GOT3 (cell line): Measurements from ENCODE around the gene VCL.
"Not testable (repeated sequence)": the region's sequence is repeated elsewhere in the genome, so short reads cannot be mapped to it uniquely, and the experiment has no call there.

Source experiments
- DNase-seq: peaks from one replicate; lab custom pipeline; 2025; ENCODE audit warnings: mixed read lengths; lab: John Stamatoyannopoulos, UW

VCL gene

DNA sequence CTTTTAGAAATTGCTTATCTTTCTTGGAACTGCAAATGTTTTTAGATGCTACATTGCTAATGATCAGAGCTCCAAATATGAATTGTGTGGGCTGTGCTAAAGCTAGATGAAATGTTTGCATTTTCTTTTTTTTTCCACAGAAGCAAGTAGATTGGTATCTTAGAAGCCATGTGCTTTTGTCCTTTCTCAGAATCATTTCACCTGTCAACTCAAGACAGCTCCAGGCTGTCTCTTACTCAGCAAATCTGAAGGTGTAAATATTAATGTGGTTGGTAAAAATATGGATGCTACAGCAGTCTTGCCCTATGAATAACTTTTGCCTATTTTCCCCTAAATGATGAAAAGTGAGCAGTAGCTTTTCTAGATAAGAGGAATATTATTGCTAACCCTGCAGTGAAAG, 111.5 kb downstream of the VCL start:
- DNase-seq: no peak

DNA sequence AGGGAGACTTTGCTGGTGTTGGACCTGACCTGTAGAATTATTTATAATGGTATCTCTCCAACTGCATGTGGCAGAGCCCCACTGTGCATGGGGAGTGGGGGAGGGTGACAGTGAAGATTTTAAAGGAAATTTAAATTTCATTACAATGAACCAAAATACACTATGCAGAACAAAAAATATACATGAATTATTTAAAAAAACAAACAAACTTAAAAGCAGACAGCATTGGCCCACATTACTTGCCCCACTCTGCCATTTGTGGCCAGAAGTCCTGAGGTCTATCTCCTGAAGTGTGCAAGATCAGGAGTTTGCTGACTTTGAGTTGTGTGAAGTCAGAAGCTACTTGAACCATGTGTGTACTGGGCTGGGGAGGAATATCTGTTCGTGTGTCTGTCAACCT, 112.2 kb downstream of the VCL start:
- DNase-seq: no peak

DNA sequence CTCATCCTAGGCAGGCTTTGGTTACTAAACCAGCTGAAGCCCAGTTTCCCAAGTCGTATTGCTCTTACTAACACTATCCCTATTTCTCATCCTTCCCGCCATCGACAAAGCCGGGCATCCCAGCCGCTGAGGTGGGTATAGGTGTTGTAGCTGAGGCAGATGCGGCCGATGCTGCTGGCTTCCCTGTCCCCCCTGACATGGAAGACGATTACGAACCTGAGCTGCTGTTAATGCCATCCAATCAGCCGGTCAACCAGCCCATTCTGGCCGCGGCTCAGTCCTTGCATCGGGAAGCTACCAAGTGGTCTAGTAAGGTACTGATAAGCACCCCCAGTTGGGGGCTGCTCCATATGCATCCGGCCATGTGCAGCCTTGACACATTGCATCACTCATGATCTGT, 113.9 kb downstream of the VCL start:
- no peak for DNase-seq

DNA sequence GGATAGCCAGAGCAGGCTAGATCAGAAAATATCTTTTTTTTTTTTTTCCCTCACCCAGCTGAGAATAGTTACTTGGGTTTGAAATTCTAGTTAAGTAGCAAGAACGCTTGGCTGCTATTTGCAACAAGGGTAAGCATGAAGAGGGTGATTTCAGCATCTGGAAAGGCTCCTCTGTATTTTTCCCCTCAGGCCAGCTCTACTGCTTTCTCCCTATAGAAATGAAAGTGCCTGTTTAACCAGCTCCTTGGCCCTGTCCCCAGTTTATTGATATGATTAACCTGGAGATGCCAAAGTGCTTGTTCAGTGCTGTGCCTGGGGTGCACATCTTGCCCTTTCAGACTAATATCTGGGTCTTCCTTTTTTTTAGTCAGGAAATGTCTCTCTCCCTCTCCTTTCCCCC, 115.6 kb downstream of the VCL start:
- DNase-seq: no peak

DNA sequence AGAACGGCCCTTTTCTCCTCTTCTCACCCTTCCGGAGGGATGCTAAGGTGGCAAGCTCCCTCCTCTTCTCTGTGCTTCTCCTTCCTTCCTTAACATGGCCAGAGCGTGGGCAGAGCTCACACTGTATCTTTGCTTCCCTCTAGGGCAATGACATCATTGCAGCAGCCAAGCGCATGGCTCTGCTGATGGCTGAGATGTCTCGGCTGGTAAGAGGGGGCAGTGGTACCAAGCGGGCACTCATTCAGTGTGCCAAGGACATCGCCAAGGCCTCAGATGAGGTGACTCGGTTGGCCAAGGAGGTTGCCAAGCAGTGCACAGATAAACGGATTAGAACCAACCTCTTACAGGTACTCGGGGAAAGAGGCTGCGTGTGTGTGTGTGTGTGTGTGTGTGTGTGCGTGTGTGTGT, 116.1 kb downstream of the VCL start:
- no peak for DNase-seq

DNA sequence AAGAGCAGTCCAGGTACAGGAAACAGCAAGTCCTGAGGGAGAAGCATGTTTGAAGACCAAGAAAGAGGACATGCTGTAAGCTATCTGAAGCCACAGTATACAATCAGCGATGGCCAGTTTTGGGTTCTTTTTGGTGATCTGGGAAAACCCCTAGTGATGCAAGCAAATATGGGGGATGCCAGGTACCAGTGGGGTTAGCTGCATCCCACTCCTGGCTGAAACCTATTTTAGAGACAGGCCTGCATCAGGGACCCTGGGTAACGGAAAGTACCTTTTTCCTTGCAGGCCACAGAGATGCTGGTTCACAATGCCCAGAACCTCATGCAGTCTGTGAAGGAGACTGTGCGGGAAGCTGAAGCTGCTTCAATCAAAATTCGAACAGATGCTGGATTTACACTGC, 119.8 kb downstream of the VCL start:
- DNase-seq: no peak

DNA sequence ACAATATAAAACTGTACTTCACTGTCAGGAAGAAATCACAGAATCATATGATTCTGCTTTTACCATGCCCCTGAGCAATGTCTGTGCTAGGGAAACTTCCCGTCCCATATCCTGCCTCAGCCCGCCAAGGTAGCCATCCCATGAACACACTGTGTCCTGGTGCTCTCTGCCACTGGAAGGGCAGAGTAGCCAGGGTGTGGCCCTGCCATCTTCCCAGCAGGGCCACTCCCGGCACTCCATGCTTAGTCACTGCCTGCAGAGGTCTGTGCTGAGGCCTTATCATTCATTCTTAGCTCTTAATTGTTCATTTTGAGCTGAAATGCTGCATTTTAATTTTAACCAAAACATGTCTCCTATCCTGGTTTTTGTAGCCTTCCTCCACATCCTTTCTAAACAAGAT, 120.9 kb downstream of the VCL start:
- no peak for DNase-seq

DNA sequence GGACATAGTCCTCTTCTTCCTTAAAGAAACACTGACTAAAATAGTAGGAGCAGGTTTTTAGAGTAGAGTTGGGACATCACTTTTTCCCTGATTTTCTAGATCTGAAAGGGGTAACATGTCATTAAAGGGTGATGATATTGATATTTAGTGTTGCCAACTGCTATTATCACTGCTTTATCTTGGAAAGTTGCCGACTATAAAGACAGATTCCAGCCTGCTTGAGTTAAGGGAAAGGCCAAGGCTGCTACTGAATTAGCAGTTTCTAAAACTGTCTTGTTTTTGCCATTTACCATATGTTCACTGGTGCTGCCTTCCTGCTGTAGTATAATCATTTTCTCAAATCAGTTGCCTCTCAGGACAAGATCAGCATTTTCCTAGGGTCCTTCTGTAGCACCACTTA, 123.0 kb downstream of the VCL start:
- DNase-seq: no peak

DNA sequence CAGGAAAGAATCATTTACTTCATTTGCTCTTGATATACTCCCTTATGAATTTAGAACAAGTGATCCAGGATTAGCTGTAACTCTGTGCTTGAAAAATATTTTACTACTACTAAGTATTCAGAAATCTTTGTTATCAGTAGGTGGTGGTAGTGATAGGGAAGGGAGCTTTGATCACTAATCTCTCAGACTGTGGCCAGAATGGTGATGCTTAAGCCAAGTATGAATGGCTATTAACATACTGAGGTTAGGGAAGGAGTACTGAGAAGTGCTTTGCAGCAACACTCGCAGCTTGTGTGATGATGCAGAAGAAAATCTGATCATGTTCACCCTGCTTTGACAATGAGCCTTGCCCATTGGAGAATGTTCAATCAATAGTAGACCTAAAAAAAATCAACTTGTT, 123.5 kb downstream of the VCL start:
- no peak for DNase-seq

DNA sequence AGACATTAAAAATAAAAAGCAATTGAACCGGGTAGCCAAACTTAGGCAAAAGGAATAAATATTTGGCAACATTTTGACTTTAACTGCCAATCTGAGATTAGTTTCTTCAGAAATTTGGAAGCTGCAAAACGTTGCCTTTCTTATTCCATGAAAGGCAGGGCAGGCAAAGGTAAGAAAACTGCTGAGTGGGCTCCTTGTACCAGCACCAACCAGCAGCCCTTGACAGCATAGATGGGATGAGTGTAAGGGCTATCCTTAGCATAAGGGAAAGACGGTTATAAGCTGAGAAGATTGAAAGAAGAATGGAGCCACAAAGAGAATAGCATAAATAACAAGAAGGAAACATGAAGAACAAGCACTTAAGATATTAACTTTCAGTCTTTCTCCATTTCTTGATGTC, 124.1 kb downstream of the VCL start:
- DNase-seq: no peak

DNA sequence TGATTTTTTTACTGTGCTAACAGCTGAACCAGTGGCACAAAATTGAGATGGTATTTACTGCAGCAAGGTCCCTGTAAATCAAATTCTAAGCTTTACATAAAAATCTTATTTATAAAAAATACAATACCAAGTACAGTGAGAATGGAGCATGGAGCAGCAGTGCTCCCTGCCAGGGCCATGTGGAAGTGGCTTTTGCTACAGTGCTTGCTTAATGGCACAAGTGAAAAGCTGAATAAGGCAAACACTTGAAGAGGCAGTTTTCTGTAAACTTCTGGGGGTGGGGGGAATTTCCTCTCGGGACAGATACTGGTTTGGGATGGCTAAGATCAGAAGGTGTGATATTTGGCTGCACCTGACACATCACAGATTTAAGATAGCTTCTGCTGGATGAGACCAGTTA, 125.2 kb downstream of the VCL start:
- no peak for DNase-seq

DNA sequence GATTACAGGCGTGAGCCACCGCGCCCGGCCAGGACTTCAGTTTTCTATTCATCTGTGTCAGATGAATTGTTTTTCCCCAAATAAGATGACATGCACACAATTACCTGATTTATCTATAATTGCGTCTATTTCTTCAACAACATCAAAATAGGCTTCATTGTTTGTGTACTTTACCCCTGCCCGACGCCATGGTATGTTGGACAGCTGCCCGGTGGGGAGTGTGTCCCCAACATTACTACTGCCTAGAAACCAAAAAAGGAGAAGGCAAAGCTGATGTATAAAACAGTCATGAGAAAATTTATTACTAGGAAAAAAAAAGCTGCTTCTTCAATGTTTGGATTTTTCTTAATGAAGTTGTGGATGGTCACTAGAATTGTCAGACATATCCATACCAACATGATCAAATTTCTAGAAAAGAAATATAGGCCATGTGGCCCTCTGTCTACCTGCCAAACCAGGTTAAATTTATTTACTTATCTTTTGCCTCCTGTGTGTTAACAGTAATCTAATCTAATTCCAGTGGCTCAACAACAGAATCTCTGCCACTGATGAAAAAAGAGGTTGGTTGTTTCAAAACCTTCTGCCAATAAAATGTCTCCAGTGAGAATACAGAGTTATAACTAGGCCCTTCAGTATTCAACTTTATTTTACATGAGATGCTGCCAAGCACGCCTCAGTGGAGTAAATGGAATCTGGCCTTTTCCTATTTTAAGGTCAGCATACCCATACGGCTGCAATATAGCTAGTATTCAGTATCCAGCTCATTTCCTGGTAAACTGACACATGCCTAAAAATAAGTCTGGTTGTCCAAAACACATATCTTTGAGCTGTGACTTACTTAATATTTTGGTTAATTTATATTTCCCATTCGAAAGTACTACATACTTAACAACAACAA, 136.3 kb downstream of the VCL start:
- no peak for DNase-seq

DNA sequence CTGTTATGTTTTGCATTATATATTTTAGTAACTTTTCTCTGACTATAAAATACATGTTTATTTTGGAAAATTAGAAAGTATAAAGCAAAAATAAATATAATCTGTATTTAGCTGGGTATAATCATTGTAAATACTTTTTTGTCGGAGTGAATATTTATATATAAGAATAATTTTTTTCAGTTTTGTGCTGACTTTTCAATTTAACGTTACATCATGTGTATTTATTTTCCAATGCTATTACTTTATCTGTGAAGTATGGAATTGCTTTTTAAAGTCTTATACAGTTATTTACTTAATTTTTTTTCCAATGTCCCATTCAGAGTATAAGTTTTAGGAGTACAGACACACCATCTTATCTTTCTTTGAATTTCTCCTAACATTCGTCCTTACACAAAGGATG, 137.5 kb downstream of the VCL start:
- DNase-seq: no peak

DNA sequence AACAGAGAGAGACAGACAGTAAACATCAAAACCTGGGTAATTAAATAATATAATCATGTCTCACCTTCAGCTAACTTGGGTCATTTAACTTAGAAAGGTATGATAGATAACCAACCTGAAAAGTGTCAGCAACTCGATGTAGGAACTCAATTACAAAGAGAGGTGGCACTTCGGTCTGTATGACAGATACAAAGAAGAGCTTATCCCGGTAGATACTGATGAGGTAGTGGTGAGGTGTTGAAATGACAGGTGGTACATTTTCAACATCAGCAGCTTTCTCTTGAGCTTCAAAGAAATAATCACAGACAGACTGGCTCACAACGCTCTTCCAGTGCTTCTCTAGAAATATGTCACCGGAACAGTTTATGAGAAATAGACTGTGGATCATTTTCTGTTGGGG, 140.1 kb downstream of the VCL start:
- no peak for DNase-seq

DNA sequence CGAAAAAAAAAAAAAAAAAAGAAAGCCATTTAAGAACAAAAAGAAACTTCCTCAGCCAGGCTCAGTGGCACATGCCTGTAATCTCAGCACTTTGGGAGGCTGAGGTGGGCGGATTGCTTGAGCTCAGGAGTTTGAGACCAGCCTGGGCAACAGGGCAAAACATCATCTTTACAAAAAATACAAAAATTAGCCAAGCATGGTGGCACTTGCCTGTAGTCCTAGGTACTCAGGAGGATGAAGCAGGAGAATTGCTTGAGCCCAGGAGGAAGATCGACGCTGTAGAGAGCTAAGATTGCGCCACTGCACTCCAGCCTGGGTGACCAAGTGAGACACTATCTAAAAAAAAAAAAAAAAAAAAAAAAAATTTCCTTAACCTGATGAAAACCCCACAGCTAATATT, 140.7 kb downstream of the VCL start:
- not testable (repeated sequence) for DNase-seq

DNA sequence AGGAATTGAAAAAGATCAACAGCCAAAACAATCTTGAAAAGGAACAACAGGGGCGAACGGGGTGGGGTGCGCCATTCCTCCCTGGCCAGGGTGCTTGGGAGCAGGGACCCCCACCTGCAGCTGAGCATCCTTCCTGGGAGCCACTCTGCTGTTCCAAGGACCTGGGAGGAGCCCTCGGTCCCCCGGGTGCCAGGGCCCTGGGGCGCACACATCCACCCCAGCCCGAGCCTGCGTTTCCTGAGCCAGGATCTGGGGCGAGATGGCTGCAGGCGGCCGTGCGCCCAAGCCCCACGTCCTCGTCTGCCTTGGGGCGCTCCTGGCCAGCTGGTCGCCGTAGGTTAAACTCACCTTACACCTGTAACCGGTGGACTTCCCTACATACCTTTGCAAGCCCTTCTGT, 142.1 kb downstream of the VCL start:
- DNase-seq: no peak

DNA sequence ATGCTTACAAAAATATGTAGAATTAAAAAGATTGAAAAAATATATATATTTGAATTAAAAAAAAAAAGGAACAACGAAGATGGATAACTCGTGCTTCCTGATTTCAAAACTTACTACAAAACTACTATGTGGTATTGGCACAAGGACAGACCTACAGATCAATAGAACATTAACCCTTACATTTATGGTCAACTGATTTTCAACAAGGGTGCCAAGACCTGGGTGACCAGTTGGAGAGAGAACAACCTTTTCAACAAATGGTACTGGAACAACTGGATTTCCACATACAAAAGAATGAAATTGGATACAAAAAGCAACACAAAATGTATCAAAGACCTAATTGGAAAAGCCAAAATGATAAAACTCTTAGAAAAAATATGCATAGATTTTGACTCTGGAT, 142.6 kb downstream of the VCL start:
- DNase-seq: no peak

DNA sequence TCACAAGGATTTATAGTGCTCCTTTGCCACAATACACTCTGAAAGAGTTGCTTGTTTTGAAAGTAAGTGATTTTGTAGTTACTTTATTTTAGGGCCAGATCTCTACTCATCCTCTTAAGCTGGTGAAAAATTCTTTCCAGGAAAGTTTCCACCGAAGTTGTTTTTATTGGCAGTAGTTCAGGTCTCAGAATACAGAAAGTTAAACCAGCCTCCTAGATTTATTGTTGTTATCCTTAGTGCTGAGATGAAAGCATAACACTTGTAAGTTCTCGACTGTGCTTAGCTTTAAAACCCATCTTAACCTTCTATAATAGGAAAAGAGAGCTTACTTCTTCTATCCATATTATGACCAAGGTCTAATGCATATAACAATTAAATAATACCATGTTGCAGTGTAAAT, 147.2 kb downstream of the VCL start:
- no peak for DNase-seq

DNA sequence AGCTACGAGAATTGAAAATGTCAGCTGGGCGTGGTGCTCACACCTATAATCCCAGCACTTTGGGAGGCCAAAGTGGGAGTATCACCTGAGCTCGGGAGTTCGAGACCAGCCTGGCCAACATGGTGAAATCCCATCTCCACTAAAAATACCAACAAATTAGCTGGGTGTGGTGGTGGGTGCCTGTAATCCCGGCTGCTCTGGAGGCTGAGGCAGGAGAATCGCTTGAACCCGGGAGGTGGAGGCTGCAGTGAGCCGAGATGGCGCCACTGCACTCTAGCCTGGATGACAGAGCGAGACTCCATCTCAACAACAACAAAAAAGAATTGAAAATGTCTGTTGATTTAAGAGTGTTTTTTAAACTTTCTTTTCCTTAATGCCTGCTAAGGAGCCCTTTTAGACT, 149.1 kb downstream of the VCL start:
- not testable (repeated sequence) for DNase-seq

DNA sequence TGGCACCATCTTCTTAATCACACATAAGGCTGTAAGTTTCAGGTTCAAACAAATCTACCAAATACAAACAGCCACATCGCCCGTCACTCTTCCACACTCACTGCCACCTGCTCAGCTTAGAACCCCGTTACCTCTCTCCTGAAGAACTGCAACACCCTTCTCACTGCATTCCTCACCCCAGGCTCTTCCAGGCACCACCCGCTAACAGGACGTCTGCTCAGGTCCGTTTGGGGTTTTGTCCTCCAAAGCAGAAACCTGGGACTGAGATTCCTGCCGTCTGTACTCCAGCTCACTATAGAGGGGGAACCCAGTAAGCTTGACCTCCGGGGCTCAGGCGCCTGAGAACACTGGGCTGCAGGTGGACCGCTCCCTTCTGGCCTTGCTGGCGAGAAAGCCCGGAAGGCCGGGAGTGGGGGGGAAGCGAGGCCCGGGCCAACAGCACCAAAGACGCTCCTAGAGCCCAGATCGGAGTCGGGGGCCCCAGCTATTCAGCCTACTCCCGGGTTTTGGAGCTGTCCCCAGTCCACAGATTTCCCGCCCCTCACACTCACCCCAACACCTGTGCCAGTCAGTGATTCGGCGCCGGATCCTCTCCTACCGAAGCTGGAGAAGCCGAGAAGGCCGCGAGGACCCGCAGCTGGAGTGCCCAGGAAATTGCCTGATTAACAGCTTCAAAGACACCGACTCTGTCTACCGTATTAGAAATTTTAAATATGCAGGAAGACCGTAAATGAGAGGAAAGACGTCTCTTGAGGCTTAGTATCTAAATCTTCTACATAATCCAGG, 152.5 kb downstream of the VCL start, which contains the start of gene AP3M1:
TSS of gene AP3M1 (minus strand) at position 625 of the 786 bp plus-strand sequence. CDS start 12,449 bp downstream, outside the sequence.
- DNase-seq: no peak

DNA sequence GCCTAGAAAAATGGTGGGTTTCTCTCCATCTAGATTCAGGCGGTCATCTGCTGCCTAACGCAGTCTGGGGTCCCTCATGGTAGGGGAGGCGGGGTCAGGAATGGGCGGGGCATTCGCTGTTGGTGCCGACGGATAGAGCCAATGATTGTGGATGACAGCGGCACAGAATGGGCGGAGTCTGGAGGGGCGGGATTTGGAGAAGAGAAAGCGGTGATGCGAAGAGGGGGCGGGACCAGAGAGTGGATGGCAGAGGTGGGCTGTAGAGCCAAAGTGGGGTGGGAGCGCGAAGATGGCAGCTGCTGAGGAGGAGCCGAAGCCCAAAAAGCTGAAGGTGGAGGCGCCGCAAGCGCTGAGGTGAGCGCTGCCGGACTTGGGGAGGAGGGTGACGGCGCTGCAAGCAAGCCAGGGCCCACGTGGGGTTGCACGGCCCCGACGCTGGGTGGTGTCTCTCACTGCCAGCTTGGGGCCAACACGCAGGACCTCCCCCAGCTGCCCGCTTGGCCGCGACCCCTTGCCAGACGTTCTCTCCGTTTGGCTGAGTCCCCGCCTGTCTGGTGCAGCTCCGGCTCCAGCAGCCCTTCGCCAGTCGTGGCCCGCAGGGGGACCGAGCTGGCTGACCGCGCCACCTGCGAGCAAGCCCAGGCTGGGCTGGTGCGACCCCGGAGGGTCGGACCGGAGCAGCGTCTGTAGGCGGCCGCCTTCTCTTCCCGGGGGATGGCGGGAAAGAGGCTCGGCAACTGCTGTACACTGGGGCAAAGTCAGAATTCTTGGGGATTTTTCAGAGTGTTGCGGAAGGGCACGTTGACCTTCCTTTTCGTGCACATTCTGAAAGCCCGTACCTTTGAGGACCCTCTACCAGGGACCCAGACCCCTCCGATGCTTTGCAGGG, 153.3 kb downstream of the VCL start, which contains the start of gene ADK:
TSS of gene ADK (plus strand) at position 232 of the 889 bp plus-strand sequence. CDS start at position 290, 58 bp downstream.
- DNase-seq: peak; percentile 91
